Lower leg skin (tissue), 4 donors: Measurements from ENCODE around the gene TREM2. TPM values are rescaled to one million over a fixed set of nuclear protein-coding genes. Genes with fewer than 3 reads are reported as not detected.

Experiments used
- DNase-seq, 2 donors: peaks; one replicate each; pipeline ENCODE4 v3.0.0-alpha.2; 2019; ENCODE audit warnings: low spot score in 2 of 2
- H3K4me3 ChIP-seq: fragments of 200-600 bp; sonication (generic); 2 replicates; pipeline ENCODE4 v1.5.1; 2017; ENCODE audit warnings: mild to moderate bottlenecking, low read depth; ENCODE audit not compliant: poor library complexity, severe bottlenecking
- POLR2A ChIP-seq, 2 donors: fragments of 450-650 bp; IDR thresholded peaks; one replicate each; pipeline ENCODE4 v1.6.1; 2016 to 2017; ENCODE audit warnings: antibody characterized with exemption in 2 of 2, mild to moderate bottlenecking in 1 of 2, moderate library complexity in 1 of 2
- WGBS, 2 donors: methylation state at CpG; one replicate each; pipeline ENCODE4 v1.1.5; 2018; 5-methylcytosine and 5-hydroxymethylcytosine counted together
- intact Hi-C: fragments of 100-400 bp; cut with DNase I; formaldehyde crosslinking; loops from one replicate; pipeline ENCODE4 v1.15.0; 2023; ENCODE audit warnings: low total_unique reads
- total RNA-seq, 4 donors: library from RNA; depleted of rRNA; stranded (reverse); fragments of >200 nt; gene quantifications; one replicate each; pipeline ENCODE4 v1.1.0, GENCODE V29; 2016
- TF ChIP-seq, protein P1 (sequence below), 3 donors: fragments of 450-650 bp; IDR thresholded peaks; one replicate each; pipeline ENCODE4 v1.5.1; 2016; ENCODE audit warnings: antibody characterized with exemption in 3 of 3, mild to moderate bottlenecking in 3 of 3, moderate library complexity in 2 of 3

Gene TREM2
- total RNA-seq, 4 donors from 2014 or later = 0.46 to 3.5 TPM; not detected in 2

GRCh38 chr6:41156771-41157170 lies 6.1 kb downstream of the TREM2 start:
- WGBS, 2 donors = 93 to 95% methylated on average over 6 of the region's 6 CpGs
- DNase-seq = no peak
- intact Hi-C loops = no loop called here
- H3K4me3 ChIP-seq = no peak overlapping the region
- TF ChIP-seq POLR2A (IDR thresholded peaks at IDR 0.05) = no peak
- TF ChIP-seq, protein P1, sequence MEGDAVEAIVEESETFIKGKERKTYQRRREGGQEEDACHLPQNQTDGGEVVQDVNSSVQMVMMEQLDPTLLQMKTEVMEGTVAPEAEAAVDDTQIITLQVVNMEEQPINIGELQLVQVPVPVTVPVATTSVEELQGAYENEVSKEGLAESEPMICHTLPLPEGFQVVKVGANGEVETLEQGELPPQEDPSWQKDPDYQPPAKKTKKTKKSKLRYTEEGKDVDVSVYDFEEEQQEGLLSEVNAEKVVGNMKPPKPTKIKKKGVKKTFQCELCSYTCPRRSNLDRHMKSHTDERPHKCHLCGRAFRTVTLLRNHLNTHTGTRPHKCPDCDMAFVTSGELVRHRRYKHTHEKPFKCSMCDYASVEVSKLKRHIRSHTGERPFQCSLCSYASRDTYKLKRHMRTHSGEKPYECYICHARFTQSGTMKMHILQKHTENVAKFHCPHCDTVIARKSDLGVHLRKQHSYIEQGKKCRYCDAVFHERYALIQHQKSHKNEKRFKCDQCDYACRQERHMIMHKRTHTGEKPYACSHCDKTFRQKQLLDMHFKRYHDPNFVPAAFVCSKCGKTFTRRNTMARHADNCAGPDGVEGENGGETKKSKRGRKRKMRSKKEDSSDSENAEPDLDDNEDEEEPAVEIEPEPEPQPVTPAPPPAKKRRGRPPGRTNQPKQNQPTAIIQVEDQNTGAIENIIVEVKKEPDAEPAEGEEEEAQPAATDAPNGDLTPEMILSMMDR (IDR thresholded peaks at IDR 0.05) = no peak

DNA sequence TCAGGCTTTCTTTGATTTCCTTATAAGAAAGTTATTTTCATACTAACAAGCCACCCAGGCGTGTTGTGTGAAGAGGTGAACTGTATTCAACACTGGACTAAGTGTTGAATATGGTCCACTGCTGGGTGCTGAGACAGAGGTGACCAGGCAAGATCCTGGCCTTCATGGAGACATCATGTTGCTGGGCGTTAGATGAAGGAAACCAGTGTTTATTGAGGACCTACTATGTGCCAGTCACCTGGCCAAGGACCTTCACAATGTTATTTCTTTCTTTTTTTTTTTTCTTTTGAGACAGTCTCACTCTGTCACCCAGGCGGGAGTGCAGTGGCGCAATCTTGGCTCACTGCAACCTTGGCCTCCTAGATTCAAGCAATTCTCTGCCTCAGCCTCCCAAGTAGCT lies 6.9 kb downstream of the TREM2 start:
- TF ChIP-seq, protein P1 (IDR thresholded peaks at IDR 0.05) = no peak
- TF ChIP-seq POLR2A (IDR thresholded peaks at IDR 0.05) = no peak
- WGBS, 2 donors = 88 to 92% methylated on average over 4 of the region's 4 CpGs
- DNase-seq = no peak
- intact Hi-C loops = no loop called here
- H3K4me3 ChIP-seq = no peak overlapping the region

- H3K4me3 ChIP-seq = no peak overlapping the region
- 53 to 54% methylated on average over 7 of the region's 7 CpGs for WGBS, 2 donors
- intact Hi-C loops = no loop called here
- no peak for TF ChIP-seq POLR2A (IDR thresholded peaks at IDR 0.05)
- TF ChIP-seq, protein P1 (IDR thresholded peaks at IDR 0.05) = no peak
- no peak for DNase-seq
Measured at GRCh38 chr6:41155132-41155805, 7.6 kb downstream of the TREM2 start.

- WGBS, 2 donors = 31 to 45% methylated on average over 4 to 5 of the region's 5 CpGs
- DNase-seq = no peak
- H3K4me3 ChIP-seq = no peak within 1 kb of the TSS
- intact Hi-C loops = no loop called here
- no peak for TF ChIP-seq POLR2A (IDR thresholded peaks at IDR 0.05)
Measured at GRCh38 chr6:41153992-41154625, 8.8 kb downstream of the TREM2 start, which contains the start of gene TREML1. TSS of gene TREML1 (minus strand) at chr6:41154347. CDS start at chr6:41154288, 59 bp downstream.

- intact Hi-C loops = no loop called here
- WGBS, 2 donors = 67 to 73% methylated on average over 4 of the region's 4 CpGs
- TF ChIP-seq, protein P1 (IDR thresholded peaks at IDR 0.05) = no peak
- no peak for TF ChIP-seq POLR2A (IDR thresholded peaks at IDR 0.05)
- no peak overlapping the region for H3K4me3 ChIP-seq
- no peak for DNase-seq
Measured at GRCh38 chr6:41153451-41153850, 9.5 kb downstream of the TREM2 start.

- intact Hi-C loops = no loop called here
- no peak overlapping the region for H3K4me3 ChIP-seq
- no peak for TF ChIP-seq POLR2A (IDR thresholded peaks at IDR 0.05)
- TF ChIP-seq, protein P1 (IDR thresholded peaks at IDR 0.05) = no peak
- no peak for DNase-seq
- WGBS, 2 donors = 76 to 92% methylated on average over 1 of the region's 1 CpG
Measured at GRCh38 chr6:41150671-41151070, 12.2 kb downstream of the TREM2 start.
